ENCODE results near the gene TFIP11.

TFIP11 gene

DNA sequence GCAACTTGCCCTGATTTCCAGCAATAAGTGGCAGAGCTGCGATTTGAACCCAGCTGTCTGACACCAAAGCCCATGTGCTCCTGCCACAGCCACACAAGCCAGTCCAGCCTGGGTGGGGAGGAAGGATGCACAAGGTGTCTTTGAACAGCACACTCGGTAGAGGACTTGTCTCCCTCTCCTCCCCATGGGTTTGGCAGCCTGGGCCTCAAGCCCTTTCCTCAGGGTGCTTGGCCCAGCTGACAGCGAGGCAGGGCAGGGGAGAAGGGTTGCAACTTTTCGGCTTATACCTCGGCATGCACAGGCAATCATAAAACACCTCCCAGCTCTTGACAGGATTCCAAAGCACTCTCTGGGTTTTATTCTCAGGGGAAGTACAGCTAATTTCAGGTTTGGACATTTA lies 63.9 kb downstream of the TFIP11 start:
- no peak for DNase-seq (ENCODE audit: low read depth in 2 of 2)

DNA sequence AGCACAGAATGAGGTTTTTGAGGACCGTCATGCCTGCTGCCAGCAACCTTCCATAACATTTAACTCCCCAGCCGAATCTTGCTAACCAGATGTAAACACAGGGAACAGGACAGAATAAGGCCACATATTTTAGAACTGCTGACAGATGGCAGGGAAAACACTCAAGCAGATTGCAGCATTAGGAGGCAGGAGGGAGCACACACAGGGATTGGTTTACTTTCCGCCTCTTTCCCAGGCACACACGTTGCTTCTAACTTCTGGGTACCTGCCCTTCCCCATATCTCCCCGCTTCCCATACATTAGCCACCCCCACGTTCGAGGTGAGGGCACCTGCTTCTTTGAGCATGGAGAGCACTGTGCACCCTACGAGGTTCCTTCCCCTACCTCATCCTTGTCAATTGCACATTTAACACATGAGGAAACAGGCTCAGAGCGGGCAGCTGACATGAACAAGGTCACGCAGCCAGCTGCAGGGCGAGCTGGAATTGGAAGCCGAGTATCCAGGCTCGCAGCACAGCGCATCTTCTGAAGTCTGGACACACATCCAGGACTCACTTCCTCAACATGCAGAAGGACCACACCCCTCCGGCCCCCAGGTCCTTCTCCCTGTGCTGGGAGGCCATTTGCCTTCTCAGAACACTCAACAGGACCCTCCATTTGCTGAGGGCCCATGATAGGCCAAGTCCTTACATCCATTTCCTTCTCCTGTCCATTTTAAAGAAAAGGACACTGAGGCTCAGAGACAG lies 64.5 kb downstream of the TFIP11 start:
- no peak for DNase-seq (ENCODE audit: low read depth in 2 of 2)

DNA sequence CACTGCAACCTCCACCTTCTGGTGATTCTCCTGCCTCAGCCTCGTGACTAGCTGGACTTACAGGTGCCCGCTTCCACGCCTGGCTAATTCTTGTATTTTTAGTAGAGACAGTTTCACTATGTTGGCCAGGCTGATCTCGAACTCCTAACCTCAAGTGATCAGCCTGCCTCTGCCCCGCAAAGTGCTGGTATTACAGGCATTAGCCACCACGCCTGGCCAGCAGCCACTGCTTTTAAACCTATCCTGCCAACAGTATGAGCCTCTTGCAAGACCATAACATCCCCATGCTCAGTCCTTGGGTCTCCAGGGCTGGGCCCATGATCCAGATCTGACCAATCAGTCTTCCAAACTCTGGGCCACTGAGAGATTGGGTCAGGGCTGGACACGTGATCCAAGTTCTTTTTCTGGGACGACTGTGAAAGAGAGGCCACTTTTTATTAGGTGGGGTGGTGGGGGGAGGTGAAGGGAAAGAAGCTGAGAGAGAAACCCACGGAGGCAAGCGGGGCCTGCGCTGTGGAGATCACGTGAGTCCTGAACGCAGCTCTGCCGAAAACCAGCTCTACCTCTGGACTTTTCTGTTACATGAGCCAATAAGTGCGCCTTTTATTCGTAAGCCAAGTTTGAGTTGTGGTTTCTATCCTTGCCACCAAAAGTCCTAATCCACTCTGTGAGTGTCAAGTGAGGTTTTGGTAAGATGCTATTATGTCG lies 65.3 kb downstream of the TFIP11 start:
- DNase-seq (ENCODE audit: low read depth in 2 of 2), result no peak

DNA sequence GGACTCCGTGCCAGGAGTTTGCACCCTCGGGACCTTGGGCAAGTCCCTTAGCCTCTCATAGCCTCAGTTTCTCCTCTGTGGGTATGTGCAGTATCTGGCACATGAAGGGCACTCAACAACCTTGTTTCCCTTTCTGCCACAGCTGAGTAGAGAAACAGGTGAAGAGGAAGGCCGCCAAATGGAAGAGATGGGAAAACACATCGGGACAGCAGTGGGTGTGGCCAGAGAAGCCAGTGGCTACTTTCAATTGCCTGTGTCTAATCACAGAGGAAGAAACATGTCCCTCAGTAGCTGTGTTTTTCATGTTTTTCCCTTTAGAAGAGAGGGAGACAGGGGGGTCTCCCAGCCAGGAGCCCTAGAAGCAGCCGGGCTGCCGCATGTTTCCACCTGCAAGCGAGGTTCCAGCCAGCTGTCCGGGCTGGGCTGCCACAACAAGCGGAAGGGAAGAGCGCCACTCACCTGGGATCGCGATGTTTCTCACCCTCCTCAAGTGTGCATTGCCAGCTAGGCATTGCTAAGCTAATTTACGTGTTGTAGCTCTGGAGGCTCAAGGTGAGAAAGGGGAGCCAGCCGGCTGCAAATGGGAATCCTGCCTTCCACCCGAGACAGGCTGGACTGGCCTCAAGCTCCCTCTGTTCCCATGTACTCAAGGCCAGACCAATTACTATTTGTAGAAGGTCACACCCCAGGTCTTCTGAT lies 66.5 kb downstream of the TFIP11 start:
- no peak for DNase-seq (ENCODE audit: low read depth in 2 of 2)

DNA sequence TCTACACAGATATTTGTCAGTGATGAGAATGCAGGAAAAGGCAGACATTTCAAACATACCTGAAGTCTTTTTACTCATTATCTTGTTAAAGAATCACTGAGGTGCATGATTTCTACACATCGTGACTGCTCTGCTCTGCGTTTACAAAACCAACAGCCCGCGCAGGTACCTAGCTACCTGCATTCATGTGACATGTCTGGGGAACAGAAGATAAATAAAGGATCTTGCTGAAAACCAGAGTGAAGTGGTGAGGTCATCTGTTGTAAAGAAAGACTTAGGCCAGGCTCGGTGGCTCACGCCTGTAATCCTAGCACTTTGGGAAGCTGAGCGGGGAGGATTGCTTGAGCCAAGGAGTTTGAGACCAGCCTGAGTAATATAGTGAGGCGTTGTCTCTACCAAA lies 67.5 kb downstream of the TFIP11 start:
- no peak for DNase-seq (ENCODE audit: low read depth in 2 of 2)

DNA sequence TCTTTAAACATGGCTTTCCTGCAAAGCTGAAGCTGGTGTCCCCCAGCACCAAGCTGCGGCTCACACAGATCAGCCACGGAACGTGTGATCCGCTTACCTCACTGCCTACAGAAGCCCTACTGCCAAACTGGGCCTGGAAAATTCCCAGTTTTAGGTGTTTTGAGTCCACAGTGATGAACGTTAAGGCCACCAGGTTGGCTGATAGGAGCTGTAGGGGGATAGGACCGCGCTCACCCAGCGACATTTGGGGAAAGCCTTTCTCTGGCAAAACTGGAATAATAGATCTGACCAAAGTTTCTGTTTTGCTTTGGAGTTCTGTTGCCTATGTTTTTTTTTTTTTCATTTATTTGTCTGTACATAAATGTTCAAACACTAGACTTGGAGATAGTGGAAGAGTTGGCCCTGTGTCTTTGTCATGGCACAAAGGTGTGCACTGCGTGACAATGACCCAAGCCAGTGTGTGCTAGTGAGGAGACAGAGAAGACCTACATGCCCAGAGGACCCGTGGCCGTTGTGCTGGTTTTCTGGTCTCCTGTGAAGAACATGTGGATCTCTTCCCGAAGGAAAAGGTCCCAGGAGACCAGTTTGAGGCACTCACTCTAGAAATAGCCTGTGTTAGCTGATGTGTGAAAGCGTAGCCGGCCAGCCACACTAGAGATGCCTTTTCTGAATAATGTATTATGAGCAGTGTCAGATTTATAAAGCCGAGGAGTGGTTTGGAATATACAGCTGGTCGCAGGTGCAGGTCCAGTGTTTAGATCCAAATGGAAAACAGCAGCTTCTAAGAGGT lies 68.2 kb downstream of the TFIP11 start:
- no peak for DNase-seq (ENCODE audit: low read depth in 2 of 2)

DNA sequence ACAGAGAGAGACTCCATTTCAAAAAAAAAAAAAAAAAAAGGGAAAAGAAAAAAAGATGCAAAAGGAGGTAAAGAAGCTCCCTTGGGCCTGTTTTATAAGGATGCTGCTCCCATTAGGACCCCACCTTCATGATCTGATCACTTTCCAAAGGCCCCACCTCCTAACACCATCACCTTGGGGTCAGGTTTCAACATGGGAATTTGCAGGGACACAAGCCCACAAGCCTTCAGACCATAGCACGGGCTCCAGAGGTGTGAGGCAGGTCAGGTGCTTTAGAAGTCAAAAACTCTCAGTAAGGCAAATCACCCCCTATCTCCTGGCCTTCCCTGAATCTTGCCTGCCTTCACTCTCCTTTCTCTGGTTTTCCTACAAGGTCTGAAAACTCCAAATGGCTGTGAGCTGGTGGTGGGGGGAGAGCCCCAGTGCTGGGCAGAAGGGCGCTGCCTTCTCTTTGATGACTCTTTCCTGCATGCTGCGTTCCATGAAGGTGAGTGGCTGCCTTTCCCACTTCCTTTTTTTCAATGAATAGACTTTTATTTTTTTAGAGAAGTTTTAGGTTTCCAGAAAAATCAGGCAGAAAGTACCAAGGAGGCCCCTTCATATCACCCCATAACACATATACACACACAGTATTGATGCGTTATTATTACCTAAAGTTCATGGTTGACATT lies 70.1 kb downstream of the TFIP11 start:
- DNase-seq (ENCODE audit: low read depth in 2 of 2), result no peak
